Activated T-helper 1 cell treated with anti-CD3 and anti-CD28 coated beads, Interleukin-2, amount 50 U/mL, for 16 hours (primary cell): ENCODE data around the gene DGCR6L.
"Not testable (repeated sequence)": the region's sequence is repeated elsewhere in the genome, so short reads cannot be mapped to it uniquely, and the experiment has no call there.

Experiments used
- DNase-seq, 2 donors: peaks; one replicate each; pipeline ENCODE4 v3.0.0-alpha.2; 2020; ENCODE audit warnings: low read depth in 1 of 2, low spot score in 1 of 2

Gene DGCR6L

GRCh38 chr22:20328569-20328930 is 8.7 kb upstream of the DGCR6L start:
- not testable (repeated sequence) for DNase-seq

- DNase-seq, result not testable (repeated sequence)
These were observed 6.1 kb upstream of the DGCR6L start for GRCh38 chr22:20325996-20326395.

GRCh38 chr22:20324139-20324516 is 4.3 kb upstream of the DGCR6L start:
- DNase-seq, result no peak

GRCh38 chr22:20321552-20322211 is 1.8 kb upstream of the DGCR6L start:
- DNase-seq, result not testable (repeated sequence)

GRCh38 chr22:20320659-20321551 is 1.0 kb upstream of the DGCR6L start:
- DNase-seq, result not testable (repeated sequence)

GRCh38 chr22:20319041-20319744 is 667 bp downstream of the DGCR6L start:
- no peak for DNase-seq

- DNase-seq, result not testable (repeated sequence)
These were observed 1.7 kb downstream of the DGCR6L start for GRCh38 chr22:20318043-20318688.

GRCh38 chr22:20317402-20318042 is 2.3 kb downstream of the DGCR6L start:
- DNase-seq, result not testable (repeated sequence)

GRCh38 chr22:20316844-20317401 is 2.9 kb downstream of the DGCR6L start:
- no peak for DNase-seq

GRCh38 chr22:20316217-20316843 is 3.5 kb downstream of the DGCR6L start:
- DNase-seq, result no peak

GRCh38 chr22:20315337-20316216 is 4.3 kb downstream of the DGCR6L start:
- DNase-seq, result no peak

- not testable (repeated sequence) for DNase-seq
These were observed 5.0 kb downstream of the DGCR6L start for GRCh38 chr22:20314741-20315336.

GRCh38 chr22:20314206-20314605 is 5.7 kb downstream of the DGCR6L start:
- DNase-seq, result not testable (repeated sequence)

- DNase-seq, result not testable (repeated sequence)
These were observed 6.4 kb downstream of the DGCR6L start for GRCh38 chr22:20313306-20314077.

GRCh38 chr22:20312396-20313191 is 7.3 kb downstream of the DGCR6L start:
- no peak for DNase-seq

- DNase-seq, result not testable (repeated sequence)
These were observed 8.4 kb downstream of the DGCR6L start for GRCh38 chr22:20311249-20312062.
